Measurements from ENCODE around the gene FSTL5.

Gene FSTL5

DNA sequence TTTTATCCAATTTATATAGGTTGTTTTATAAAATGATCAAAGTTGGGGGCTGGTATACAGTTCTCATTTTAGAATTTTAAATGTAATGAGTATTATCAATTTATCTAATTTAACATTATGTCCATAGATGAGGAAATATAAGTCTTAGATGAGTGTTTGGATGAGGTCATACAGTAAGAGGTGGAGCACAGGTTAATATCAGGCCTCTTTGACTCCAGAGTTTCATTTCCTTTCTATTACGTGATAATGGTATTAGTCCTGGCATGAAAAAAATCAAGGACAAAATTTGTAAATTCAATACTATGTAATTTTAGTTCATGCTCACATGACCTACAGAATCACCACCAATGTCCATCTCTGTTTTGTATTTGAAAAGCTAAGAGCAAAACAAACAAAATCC lies 269.8 kb downstream of the FSTL5 start:
- H3K4me3 ChIP-seq (replicated peaks; ENCODE audit: low read depth, low read length), result no peak overlapping the region
- no peak for DNase-seq (ENCODE audit: extremely low read depth, insufficient read length)
- H3K27me3 ChIP-seq (replicated peaks; ENCODE audit: control insufficient read depth, insufficient read depth, low read length), result no peaks in the 10 kb centered on the region
- TF ChIP-seq, protein P1, sequence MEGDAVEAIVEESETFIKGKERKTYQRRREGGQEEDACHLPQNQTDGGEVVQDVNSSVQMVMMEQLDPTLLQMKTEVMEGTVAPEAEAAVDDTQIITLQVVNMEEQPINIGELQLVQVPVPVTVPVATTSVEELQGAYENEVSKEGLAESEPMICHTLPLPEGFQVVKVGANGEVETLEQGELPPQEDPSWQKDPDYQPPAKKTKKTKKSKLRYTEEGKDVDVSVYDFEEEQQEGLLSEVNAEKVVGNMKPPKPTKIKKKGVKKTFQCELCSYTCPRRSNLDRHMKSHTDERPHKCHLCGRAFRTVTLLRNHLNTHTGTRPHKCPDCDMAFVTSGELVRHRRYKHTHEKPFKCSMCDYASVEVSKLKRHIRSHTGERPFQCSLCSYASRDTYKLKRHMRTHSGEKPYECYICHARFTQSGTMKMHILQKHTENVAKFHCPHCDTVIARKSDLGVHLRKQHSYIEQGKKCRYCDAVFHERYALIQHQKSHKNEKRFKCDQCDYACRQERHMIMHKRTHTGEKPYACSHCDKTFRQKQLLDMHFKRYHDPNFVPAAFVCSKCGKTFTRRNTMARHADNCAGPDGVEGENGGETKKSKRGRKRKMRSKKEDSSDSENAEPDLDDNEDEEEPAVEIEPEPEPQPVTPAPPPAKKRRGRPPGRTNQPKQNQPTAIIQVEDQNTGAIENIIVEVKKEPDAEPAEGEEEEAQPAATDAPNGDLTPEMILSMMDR (IDR thresholded peaks at IDR 0.05; ENCODE audit: insufficient read depth, low read length, poor library complexity, severe bottlenecking), result no peak
- no peaks in the 10 kb centered on the region for H3K36me3 ChIP-seq (ENCODE audit: control insufficient read depth, insufficient read depth, low read length)

DNA sequence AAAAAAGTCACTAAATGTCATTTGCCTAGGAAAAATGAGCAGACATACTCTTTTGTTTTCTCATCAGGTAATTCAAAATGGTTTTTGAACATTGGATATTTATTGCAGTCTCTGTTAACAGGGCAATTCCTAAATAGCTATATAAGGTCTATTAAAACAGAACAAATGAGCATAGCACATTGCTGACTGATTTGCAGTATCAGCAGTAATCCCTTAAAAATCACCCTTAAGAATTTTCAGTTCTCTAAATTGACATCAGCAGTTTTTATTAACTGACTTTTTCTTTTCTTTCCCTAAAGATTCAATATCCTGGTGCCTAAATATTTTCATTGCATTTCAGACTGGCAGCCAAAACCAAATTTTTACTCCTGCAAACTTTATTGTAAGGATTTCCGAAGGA lies 270.2 kb downstream of the FSTL5 start:
- DNase-seq (ENCODE audit: extremely low read depth, insufficient read length), result no peak
- TF ChIP-seq, protein P1 (IDR thresholded peaks at IDR 0.05; ENCODE audit: insufficient read depth, low read length, poor library complexity, severe bottlenecking), result no peak

DNA sequence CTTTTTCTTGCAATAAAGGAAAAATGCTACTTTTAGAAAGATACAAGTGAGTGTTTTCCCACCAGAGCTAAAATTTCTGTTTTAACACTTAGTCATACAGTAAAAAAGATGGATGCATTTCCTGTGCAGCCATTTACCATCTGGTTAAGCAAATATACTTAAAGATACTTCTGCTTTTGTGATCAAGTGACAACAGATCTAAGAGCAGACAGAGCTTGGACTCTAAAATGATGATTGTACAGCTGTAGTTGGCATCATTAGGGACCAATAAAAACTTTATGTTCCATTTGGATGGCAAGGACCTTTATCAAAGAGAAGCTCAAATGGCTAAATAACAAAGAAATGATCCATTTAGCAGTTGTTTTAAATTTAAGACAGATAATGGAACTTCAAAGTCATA lies 270.8 kb downstream of the FSTL5 start:
- TF ChIP-seq, protein P1 (IDR thresholded peaks at IDR 0.05; ENCODE audit: insufficient read depth, low read length, poor library complexity, severe bottlenecking), result no peak

More for the DNA sequence above, 270.2 kb downstream of the FSTL5 start:
- Histone ChIP-seq H3K27me3 (replicated peaks; ENCODE audit: control insufficient read depth, insufficient read depth, low read length) (no peaks in the 10 kb centered on the region), H3K4me3 (replicated peaks; ENCODE audit: low read depth, low read length) (no peak overlapping the region), H3K36me3 (ENCODE audit: control insufficient read depth, insufficient read depth, low read length) (no peaks in the 10 kb centered on the region)

DNA sequence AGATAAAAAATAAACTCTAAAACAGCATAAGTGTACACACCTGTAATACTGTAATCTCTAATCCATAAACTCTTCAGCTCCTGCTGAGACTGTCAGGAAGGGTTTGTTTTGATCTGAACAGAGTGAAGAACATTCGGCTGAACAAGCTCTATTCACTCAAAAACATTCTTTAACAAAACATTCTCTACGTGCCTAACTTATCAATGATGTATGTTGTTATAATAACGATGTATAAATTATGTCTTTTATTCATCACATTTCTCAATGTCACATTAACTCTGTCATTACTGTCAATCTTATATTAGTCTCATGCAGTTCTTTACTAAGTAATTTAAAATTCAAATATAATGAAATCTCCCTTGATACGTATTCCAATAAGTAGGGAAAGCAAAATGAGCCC lies 280.6 kb downstream of the FSTL5 start:
- H3K27me3 ChIP-seq (replicated peaks; ENCODE audit: control insufficient read depth, insufficient read depth, low read length), result no peaks in the 10 kb centered on the region
- H3K4me3 ChIP-seq (replicated peaks; ENCODE audit: low read depth, low read length), result no peak overlapping the region
- no peak for DNase-seq (ENCODE audit: extremely low read depth, insufficient read length)
- TF ChIP-seq, protein P1 (IDR thresholded peaks at IDR 0.05; ENCODE audit: insufficient read depth, low read length, poor library complexity, severe bottlenecking), result no peak
- no peaks in the 10 kb centered on the region for H3K36me3 ChIP-seq (ENCODE audit: control insufficient read depth, insufficient read depth, low read length)

More for the DNA sequence above, 270.8 kb downstream of the FSTL5 start:
- no peak for DNase-seq (ENCODE audit: extremely low read depth, insufficient read length)
- H3K27me3 ChIP-seq (replicated peaks; ENCODE audit: control insufficient read depth, insufficient read depth, low read length), result no peaks in the 10 kb centered on the region
- H3K36me3 ChIP-seq (ENCODE audit: control insufficient read depth, insufficient read depth, low read length), result no peaks in the 10 kb centered on the region
- H3K4me3 ChIP-seq (replicated peaks; ENCODE audit: low read depth, low read length), result no peak overlapping the region

DNA sequence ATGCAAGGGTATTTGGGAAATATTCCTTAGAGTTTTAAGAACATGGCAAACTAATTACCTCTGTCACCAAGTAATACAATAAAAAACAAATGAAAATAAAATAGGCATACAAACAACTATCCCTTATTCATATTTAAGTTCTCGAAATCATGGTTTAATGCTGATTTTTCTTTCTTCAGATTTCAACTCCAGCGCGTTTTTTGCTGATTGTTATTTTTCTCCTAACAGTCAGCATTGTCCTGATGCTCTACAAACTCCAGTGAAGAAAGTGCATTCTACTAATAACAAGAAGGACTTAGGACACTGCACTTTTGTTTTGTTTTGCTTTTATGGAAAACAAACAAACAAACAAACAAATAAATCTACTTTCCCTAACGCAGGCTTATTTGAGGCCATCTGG lies 282.4 kb downstream of the FSTL5 start:
- TF ChIP-seq, protein P1 (IDR thresholded peaks at IDR 0.05; ENCODE audit: insufficient read depth, low read length, poor library complexity, severe bottlenecking), result no peak
- Histone ChIP-seq H3K27me3 (replicated peaks; ENCODE audit: control insufficient read depth, insufficient read depth, low read length) (no peaks in the 10 kb centered on the region), H3K4me3 (replicated peaks; ENCODE audit: low read depth, low read length) (no peak overlapping the region), H3K36me3 (ENCODE audit: control insufficient read depth, insufficient read depth, low read length) (no peaks in the 10 kb centered on the region)
- no peak for DNase-seq (ENCODE audit: extremely low read depth, insufficient read length)

DNA sequence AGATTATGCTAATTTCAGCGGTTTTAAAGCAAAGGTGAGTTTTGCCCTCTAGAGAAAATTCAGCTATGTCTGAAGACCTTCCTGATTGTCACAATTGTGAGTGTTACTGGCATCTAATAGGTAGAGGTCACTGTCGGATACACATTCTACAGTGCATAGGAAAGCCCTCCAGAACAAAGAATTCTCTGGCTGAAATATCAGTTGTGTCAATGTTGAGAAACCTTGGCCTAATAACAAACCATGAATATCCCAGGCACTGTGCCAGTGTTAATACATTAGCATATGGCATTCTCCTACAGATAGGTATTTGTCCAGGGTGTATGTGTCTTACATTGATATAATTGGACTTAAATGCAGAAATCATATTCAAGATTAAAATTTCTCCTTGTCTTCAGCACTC lies 294.3 kb downstream of the FSTL5 start:
- Histone ChIP-seq H3K36me3 (ENCODE audit: control insufficient read depth, insufficient read depth, low read length) (no peaks in the 10 kb centered on the region), H3K4me3 (replicated peaks; ENCODE audit: low read depth, low read length) (no peak overlapping the region), H3K27me3 (replicated peaks; ENCODE audit: control insufficient read depth, insufficient read depth, low read length) (no peaks in the 10 kb centered on the region)
- TF ChIP-seq, protein P1 (IDR thresholded peaks at IDR 0.05; ENCODE audit: insufficient read depth, low read length, poor library complexity, severe bottlenecking), result no peak
- no peak for DNase-seq (ENCODE audit: extremely low read depth, insufficient read length)

Data from GM06990 (cell line).